Kidney (tissue), 14 donors: Measurements from ENCODE around the gene SIAH3. TPM values are rescaled to one million over a fixed set of nuclear protein-coding genes. Genes with fewer than 3 reads are reported as not detected.

ENCODE experiments used
- DNase-seq, 5 donors: peaks; one replicate each; pipeline ENCODE4 v3.0.0-alpha.2; 2013 to 2020
- FAIRE-seq: peaks from 2 replicates; lab custom pipeline; 2012; peaks lifted over from hg19 to GRCh38; lab: Jason Lieb, UNC
- H3K27ac ChIP-seq, 2 donors: one replicate each; pipeline ENCODE4 v1.7.0; 2013; ENCODE audit warnings: low read depth in 2 of 2, low read length in 2 of 2, inconsistent platforms in 1 of 2
- H3K27me3 ChIP-seq: one replicate; pipeline ENCODE4 v1.7.1; 2013; ENCODE audit warnings: low read length, inconsistent platforms; ENCODE audit not compliant: control insufficient read depth, insufficient read depth
- H3K36me3 ChIP-seq, 3 donors: one replicate each; pipeline versions ENCODE4 v1.7.0 to v1.7.1; 2013; ENCODE audit warnings: low read length in 3 of 3, control low read depth in 1 of 3, inconsistent platforms in 1 of 3; ENCODE audit not compliant: insufficient read depth in 3 of 3, control insufficient read depth in 2 of 3
- H3K4me1 ChIP-seq, 3 donors: one replicate each; pipeline versions ENCODE4 v1.7.0 to v1.7.1; 2013; ENCODE audit warnings: low read length in 3 of 3, inconsistent platforms in 1 of 3, low read depth in 1 of 3; ENCODE audit not compliant: control insufficient read depth in 2 of 3, insufficient read depth in 2 of 3
- H3K4me3 ChIP-seq, 3 donors: one replicate each; pipeline versions ENCODE4 v1.7.0 to v1.8.1; 2013; ENCODE audit warnings: low read length in 3 of 3, control low read depth in 1 of 3, inconsistent platforms in 1 of 3
- H3K9ac ChIP-seq, 3 donors: one replicate each; pipeline versions ENCODE4 v1.7.0 to v1.7.1; 2013; ENCODE audit warnings: low read length in 3 of 3, control low read depth in 1 of 3, inconsistent platforms in 1 of 3
- H3K9me3 ChIP-seq, 3 donors: one replicate each; pipeline versions ENCODE4 v1.7.0 to v1.7.1; 2013; ENCODE audit warnings: low read length in 3 of 3, control low read depth in 1 of 3, inconsistent platforms in 1 of 3; ENCODE audit not compliant: control insufficient read depth in 2 of 3, insufficient read depth in 1 of 3
- intact Hi-C: fragments of 100-400 bp; cut with DNase I; formaldehyde crosslinking; loops from one replicate; pipeline ENCODE4 v1.11.1; 2022
- polyA plus RNA-seq: library from polyadenylated mRNA; stranded (reverse); fragments of 350-450 nt; fragmentation: Illumina TruSeq; extraction: RNeasy Lipid Tissue Mini Kit (QIAGEN cat#74804); gene quantifications from one replicate; pipeline ENCODE4 v1.2.3, GENCODE V29; 2014; ENCODE audit warnings: low read depth, low replicate concordance; ENCODE audit not compliant: insufficient read depth
- total RNA-seq: library from RNA; stranded (reverse); fragmentation: NEBNext Ultra II Directional; extraction: Animal tissue kit (Norgen Biotek cat#: 25700); gene quantifications from one replicate; pipeline ENCODE4 v1.2.1, GENCODE V29; 2021
- TF ChIP-seq, protein P1 (sequence below): IDR thresholded peaks from 3 replicates; pipeline ENCODE4 v1.5.1; 2012; ENCODE audit warnings: mild to moderate bottlenecking, moderate library complexity, borderline replicate concordance; ENCODE audit not compliant: insufficient read depth; ENCODE audit errors: extremely low read depth
- donor health status: control.
- donor health status: control.
- donor health status: control.
- donor health status: control.
- donor health status: control.
- donor health status: DM: yes; HTN: yes; CAD: no.
- donor health status: Normal renal cell carcinoma (clear cell type).

SIAH3 gene
- total and polyA plus RNA-seq, 2 donors from 2014 or later: 0.03 to 0.41 TPM

DNA sequence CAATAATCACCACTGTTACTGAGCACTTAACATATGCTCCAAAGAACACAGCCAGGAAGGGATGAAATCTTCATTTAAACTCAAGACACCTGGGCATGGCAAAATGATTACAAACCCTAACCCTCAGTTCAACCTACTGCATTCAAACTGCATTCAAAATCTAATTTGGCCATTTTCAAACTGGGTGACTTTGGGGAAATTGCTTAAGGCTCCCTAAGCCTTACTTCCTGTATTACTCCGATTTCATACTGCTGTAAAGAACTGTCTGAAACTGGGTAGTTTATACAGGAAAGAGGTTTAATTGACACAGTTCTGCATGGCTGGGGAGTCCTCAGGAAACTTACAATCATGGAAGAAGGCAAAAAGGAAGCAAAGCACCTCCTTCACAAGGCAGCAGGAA is 99.0 kb downstream of the SIAH3 start:
- Histone ChIP-seq H3K9me3 (peaks cover 0 to 5% (median 0%) of the 10 kb centered on the region in 3 donors), H3K36me3 (no peaks in the 10 kb centered on the region), H3K27ac (no peak overlapping the region), H3K4me1 (no peaks in the 10 kb centered on the region), H3K4me3 (no peak overlapping the region), H3K9ac (no peak overlapping the region), H3K27me3 (no peaks in the 10 kb centered on the region)
- DNase-seq (no peak), FAIRE-seq (no peak)
- TF ChIP-seq, protein P1, sequence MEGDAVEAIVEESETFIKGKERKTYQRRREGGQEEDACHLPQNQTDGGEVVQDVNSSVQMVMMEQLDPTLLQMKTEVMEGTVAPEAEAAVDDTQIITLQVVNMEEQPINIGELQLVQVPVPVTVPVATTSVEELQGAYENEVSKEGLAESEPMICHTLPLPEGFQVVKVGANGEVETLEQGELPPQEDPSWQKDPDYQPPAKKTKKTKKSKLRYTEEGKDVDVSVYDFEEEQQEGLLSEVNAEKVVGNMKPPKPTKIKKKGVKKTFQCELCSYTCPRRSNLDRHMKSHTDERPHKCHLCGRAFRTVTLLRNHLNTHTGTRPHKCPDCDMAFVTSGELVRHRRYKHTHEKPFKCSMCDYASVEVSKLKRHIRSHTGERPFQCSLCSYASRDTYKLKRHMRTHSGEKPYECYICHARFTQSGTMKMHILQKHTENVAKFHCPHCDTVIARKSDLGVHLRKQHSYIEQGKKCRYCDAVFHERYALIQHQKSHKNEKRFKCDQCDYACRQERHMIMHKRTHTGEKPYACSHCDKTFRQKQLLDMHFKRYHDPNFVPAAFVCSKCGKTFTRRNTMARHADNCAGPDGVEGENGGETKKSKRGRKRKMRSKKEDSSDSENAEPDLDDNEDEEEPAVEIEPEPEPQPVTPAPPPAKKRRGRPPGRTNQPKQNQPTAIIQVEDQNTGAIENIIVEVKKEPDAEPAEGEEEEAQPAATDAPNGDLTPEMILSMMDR: no peak
- intact Hi-C loops: no loop called here

DNA sequence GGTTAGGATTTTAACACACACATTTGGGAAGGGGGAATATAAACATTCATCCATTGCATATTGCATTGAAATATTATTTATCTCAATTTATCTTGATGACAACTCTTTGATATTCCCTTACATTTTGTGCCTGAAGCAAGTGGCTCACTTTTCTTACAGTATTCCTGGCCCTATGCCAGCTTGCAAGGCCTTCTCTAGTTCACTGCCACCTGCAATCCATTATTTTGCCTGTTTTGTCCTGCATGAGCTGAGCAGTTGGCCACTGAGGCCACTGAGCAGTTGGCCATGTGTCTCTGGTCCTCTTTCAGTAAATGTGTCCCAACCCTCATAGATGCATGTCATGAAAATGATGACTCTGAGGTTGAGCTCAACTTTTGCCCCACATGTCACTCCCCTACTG is 99.7 kb downstream of the SIAH3 start:
- Histone ChIP-seq H3K9me3 (no peaks in the 10 kb centered on the region), H3K4me1 (no peaks in the 10 kb centered on the region), H3K27me3 (no peaks in the 10 kb centered on the region), H3K36me3 (no peaks in the 10 kb centered on the region), H3K27ac (no peak overlapping the region), H3K9ac (no peak overlapping the region), H3K4me3 (no peak overlapping the region)
- FAIRE-seq (no peak), DNase-seq (no peak)
- intact Hi-C loops: no loop called here
- TF ChIP-seq, protein P1: no peak

DNA sequence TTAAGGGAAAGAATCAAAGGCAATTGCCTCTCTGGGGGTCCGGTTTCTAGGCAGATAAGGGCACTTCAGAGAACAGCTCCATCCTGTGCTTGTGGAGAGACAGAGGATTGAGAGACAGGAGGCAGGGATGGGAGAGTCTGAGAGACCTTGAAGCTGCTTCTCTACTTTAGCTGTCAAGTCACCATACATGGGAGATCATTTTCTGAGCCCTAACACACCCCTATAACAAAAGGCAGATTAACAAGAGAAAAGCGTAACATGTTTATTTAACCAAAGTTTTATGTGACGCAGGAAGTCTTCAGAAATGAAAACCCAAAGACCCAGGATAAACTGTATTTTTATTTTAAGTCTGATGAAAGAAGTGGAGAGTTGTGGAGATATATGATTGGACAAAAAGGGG is 101.0 kb downstream of the SIAH3 start:
- intact Hi-C loops: no loop called here
- no peaks in the 10 kb centered on the region for H3K9me3 ChIP-seq
- FAIRE-seq (no peak), DNase-seq (no peak)
- H3K27me3 ChIP-seq: no peaks in the 10 kb centered on the region
- TF ChIP-seq, protein P1: no peak
- H3K9ac ChIP-seq: no peak overlapping the region
- H3K27ac ChIP-seq: no peak overlapping the region
- H3K36me3 ChIP-seq: no peaks in the 10 kb centered on the region
- H3K4me1 ChIP-seq: no peaks in the 10 kb centered on the region
- H3K4me3 ChIP-seq: no peak overlapping the region

DNA sequence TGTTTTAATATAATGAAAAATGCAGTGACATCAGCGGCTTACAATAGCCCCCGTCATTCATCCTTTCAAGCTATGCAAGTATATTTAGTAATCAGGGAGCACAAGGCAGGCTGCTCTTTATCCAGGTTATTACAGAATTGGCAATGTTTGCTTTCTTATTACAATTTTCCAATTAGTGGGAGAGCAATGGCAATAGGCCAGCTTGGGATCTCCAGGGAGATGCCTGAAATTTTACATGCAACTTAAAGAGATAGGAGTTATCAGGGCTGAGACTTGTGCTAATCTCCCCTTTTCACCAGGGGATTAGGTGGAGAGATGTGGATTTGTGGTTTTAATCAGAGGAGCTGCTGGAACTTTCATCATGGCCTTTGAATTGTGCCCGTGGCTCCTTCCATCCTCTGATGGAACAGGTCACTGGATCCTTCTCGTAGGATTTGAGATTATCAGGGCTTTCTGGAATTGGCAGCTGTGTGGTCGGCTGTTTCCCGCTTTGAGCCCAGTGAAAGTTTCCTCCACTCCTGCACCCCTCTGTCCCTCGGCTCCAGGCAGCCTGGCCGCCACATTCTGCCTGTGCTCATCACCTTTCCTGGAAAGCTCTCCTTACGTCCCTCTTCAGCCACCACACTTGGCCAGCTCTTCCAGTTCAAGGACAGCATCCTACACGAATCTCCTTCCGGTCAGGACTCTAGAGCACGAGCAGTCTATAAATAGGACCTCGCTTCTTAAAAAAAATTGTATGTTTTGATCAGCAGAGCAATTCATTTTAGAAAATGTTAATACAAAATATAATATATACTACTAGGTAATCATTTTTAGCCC is 102.4 kb downstream of the SIAH3 start:
- Histone ChIP-seq H3K27ac (no peak overlapping the region), H3K36me3 (no peaks in the 10 kb centered on the region), H3K9ac (no peak overlapping the region), H3K9me3 (no peaks in the 10 kb centered on the region), H3K4me3 (no peak overlapping the region), H3K27me3 (no peaks in the 10 kb centered on the region), H3K4me1 (no peaks in the 10 kb centered on the region)
- DNase-seq (no peak), FAIRE-seq (no peak)
- intact Hi-C loops: no loop called here
- TF ChIP-seq, protein P1: no peak
